PC-9 (cell line): ENCODE measurements around the gene TCF12. TPM values are rescaled to one million over a fixed set of nuclear protein-coding genes. Genes with fewer than 3 reads are reported as not detected.

Experiments used
- Bru-seq: library from RNA; stranded (reverse); fragments of 400-500 nt; gene quantifications from one replicate; lab custom pipeline; 2021; lab: Mats Ljungman, UMichigan
- BruChase-seq, 2 experiments: library from RNA; stranded (reverse); fragments of 400-500 nt; gene quantifications; one replicate each; lab custom pipeline; 2021; lab: Mats Ljungman, UMichigan
- BruUV-seq: library from RNA; stranded (reverse); fragments of 400-500 nt; replicated peaks from 2 replicates; lab custom pipeline; 2021; lab: Mats Ljungman, UMichigan
- CTCF ChIA-PET: fragments of 300-600 bp; sonication (Branson Sonifier 250); formaldehyde crosslinking; loops from one replicate; lab custom pipeline; 2022; ENCODE audit warnings: antibody characterized with exemption; lab: Charles Lee
- POLR2A ChIA-PET: fragments of 300-600 bp; sonication (Branson Sonifier 250); formaldehyde crosslinking; loops from one replicate; lab custom pipeline; 2022; ENCODE audit warnings: antibody characterized with exemption; ENCODE audit not compliant: unreplicated experiment; lab: Charles Lee
- DNase-seq, 2 experiments: peaks; one replicate each; pipeline versions ENCODE4 v3.0.0 to v3.0.0-alpha.2; 2015 to 2022; ENCODE audit warnings: mixed read lengths in 1 of 2
- H2AFZ ChIP-seq: fragments of 200-600 bp; sonication (generic); 2 replicates; pipeline ENCODE4 v1.8.1; 2017; ENCODE audit warnings: antibody characterized with exemption
- H3F3A ChIP-seq: fragments of 200-600 bp; sonication (generic); 2 replicates; pipeline ENCODE4 v1.8.1; 2017; ENCODE audit warnings: antibody characterized with exemption, mild to moderate bottlenecking, low read depth; ENCODE audit not compliant: insufficient read depth
- H3K27ac ChIP-seq: fragments of 200-600 bp; sonication (generic); 2 replicates; pipeline ENCODE4 v1.6.1; 2016; ENCODE audit warnings: mixed run types
- H3K27me3 ChIP-seq: fragments of 200-600 bp; sonication (generic); 2 replicates; pipeline ENCODE4 v1.6.1; 2016; ENCODE audit warnings: low read depth, mixed run types; ENCODE audit not compliant: insufficient read depth
- H3K36me3 ChIP-seq: fragments of 200-600 bp; sonication (generic); 2 replicates; pipeline ENCODE4 v1.6.1; 2016; ENCODE audit warnings: low read depth, mixed run types
- H3K4me1 ChIP-seq: fragments of 200-600 bp; sonication (generic); replicated peaks from 2 replicates; pipeline ENCODE4 v1.6.1; 2016; ENCODE audit warnings: mixed run types; ENCODE audit not compliant: insufficient read depth
- H3K4me2 ChIP-seq: fragments of 200-600 bp; sonication (generic); 2 replicates; pipeline ENCODE4 v1.6.1; 2017; ENCODE audit warnings: mixed run types
- H3K4me3 ChIP-seq: fragments of 200-600 bp; sonication (generic); 2 replicates; pipeline ENCODE4 v1.6.1; 2016; ENCODE audit warnings: mixed run types
- H3K79me2 ChIP-seq: fragments of 200-600 bp; sonication (generic); 2 replicates; pipeline ENCODE4 v1.6.1; 2017; ENCODE audit warnings: low read depth, mixed run types
- H3K9me2 ChIP-seq: fragments of 200-600 bp; sonication (generic); 2 replicates; pipeline ENCODE4 v1.8.1; 2017; ENCODE audit warnings: mild to moderate bottlenecking; ENCODE audit not compliant: insufficient read depth
- H3K9me3 ChIP-seq: fragments of 200-600 bp; sonication (generic); 2 replicates; pipeline ENCODE4 v1.8.1; 2016; ENCODE audit warnings: low read depth; ENCODE audit not compliant: insufficient read depth
- H4K20me1 ChIP-seq: fragments of 200-600 bp; sonication (generic); 2 replicates; pipeline ENCODE4 v1.8.1; 2017; ENCODE audit not compliant: insufficient read depth
- CTCF ChIP-seq: fragments of 200-600 bp; sonication (generic); conservative IDR thresholded peaks from 2 replicates; pipeline ENCODE4 v1.6.1; 2017; ENCODE audit warnings: mixed run types, antibody characterized with exemption, mild to moderate bottlenecking, moderate library complexity
- EZH2 ChIP-seq: fragments of 200-600 bp; sonication (generic); IDR thresholded peaks from 2 replicates; pipeline ENCODE4 v1.8.0; 2017; ENCODE audit warnings: antibody characterized with exemption, low read depth
- intact Hi-C: fragments of 100-400 bp; cut with micrococcal nuclease; formaldehyde crosslinking; loops from one replicate; pipeline ENCODE4 v1.10.0; 2022; ENCODE audit not compliant: unreplicated experiment
- long read RNA-seq: library from polyadenylated mRNA; stranded (forward); transcript quantifications from one replicate; pipeline ENCODE4 v2.0.0, GENCODE V29; 2022
- total RNA-seq: library from RNA; stranded (reverse); gene quantifications from 2 replicates; pipeline ENCODE4 v1.2.3, GENCODE V29; 2021

The TCF12 gene
- 60.1 and 67.8 TPM in 2 replicates for total RNA-seq
- percentile 82 among the genes with signal in this experiment for Bru-seq, nascent RNA
- BruChase-seq, experiment 1, labeled RNA remaining after a 2-hour chase: percentile 69 among the genes with signal in this experiment
- percentile 61 among the genes with signal in this experiment for BruChase-seq, experiment 2, labeled RNA remaining after a 6-hour chase
- long read RNA-seq, full-length matches to known transcripts: 20 of 36 reads
- long read RNA-seq, partial matches to known transcripts: 5 of 36 reads
- long read RNA-seq, other reads (novel, unspliced or antisense): 11 of 36 reads

GRCh38 chr15:56918046-56918938 is at the start of gene TCF12:
Gene TCF12 (plus strand): TSS chr15:56918644. CDS start chr15:56919914, 1,270 bp downstream.
- Histone ChIP-seq H3F3A (no peaks in the 10 kb centered on the region), H3K9me2 (no peaks in the 10 kb centered on the region), H3K27me3 (no peaks in the 10 kb centered on the region), H3K79me2 (peaks cover 18% of the 10 kb centered on the region), H3K4me1 (peaks cover 8% of the 10 kb centered on the region; the same call in 1 of the 2 replicates), H3K36me3 (peaks cover 4% of the 10 kb centered on the region; the same call in 1 of the 2 replicates), H3K4me2 (peak within 1 kb of the TSS; percentile 79), H3K9me3 (no peaks in the 10 kb centered on the region), H3K27ac (0 out of 2 replicates have a peak within 1 kb of the TSS, but pooled peaks have one; percentile 4), H2AFZ (peak within 1 kb of the TSS; percentile 95), H4K20me1 (no peaks in the 10 kb centered on the region), H3K4me3 (peak within 1 kb of the TSS; percentile 91)
- TF ChIP-seq CTCF (no peak; the same call in 1 of the 2 replicates), EZH2 (no peak)
- peak; percentile 58 to 93 for DNase-seq
- CTCF ChIA-PET: interaction anchor here (0.7 kb wide), 1 partner anchor 191 kb away, joined by 16 read pairs; no protein-coding TSS in a partner anchor
- BruUV-seq: no TSS peak
- intact Hi-C loops: loop anchor here (1.0 to 2.0 kb wide), 4 partner anchors 31 to 388 kb away; partner anchors contain the start of gene ZNF280D
- POLR2A ChIA-PET: interaction anchor here (0.6 to 0.7 kb wide), 2 partner anchors 31 to 159 kb away, joined by 3 to 4 read pairs; no protein-coding TSS in a partner anchor

DNA sequence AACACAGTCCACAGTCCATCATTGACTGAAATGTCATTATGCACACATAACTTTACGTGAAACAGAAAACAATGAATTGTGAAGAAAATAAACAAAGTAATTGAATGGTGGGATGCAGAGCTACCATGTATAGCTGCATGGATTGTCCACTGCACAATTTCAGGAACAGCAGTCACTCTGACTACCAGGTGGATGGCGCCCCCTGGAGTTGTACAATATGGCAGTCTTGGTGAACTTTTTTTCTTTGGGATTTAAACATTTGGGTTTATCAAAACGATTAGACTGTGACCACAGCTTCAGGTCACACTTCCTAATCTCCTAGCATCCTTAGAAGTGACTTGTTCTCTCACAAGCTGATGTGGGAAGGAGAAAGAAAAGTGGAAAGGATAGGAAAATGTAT is 48.9 kb upstream of the TCF12 start:
- peak in 1 of 2 experiments; percentile 13 for DNase-seq
- Histone ChIP-seq H3F3A (no peaks in the 10 kb centered on the region; the same call in 1 of the 2 replicates), H3K27me3 (no peaks in the 10 kb centered on the region), H3K4me1 (peaks cover 10% of the 10 kb centered on the region), H3K36me3 (no peaks in the 10 kb centered on the region), H2AFZ (no peak overlapping the region), H3K4me2 (no peak overlapping the region), H3K27ac (no peak overlapping the region), H3K4me3 (no peak overlapping the region), H3K9me2 (no peaks in the 10 kb centered on the region), H3K9me3 (no peaks in the 10 kb centered on the region), H3K79me2 (no peaks in the 10 kb centered on the region), H4K20me1 (no peaks in the 10 kb centered on the region)
- CTCF ChIA-PET: interaction anchor here (1.3 kb wide), 1 partner anchor 379 kb away, joined by 5 read pairs; no protein-coding TSS in a partner anchor
- intact Hi-C loops: no loop called here
- BruUV-seq: no TSS peak
- TF ChIP-seq CTCF: no peak; the same call in 1 of the 2 replicates
- TF ChIP-seq EZH2: no peak
- POLR2A ChIA-PET: interaction anchor here (0.6 kb wide), 1 partner anchor 437 kb away, joined by 3 read pairs; no protein-coding TSS in a partner anchor

- Histone ChIP-seq H2AFZ (no peak overlapping the region), H3K4me3 (no peak overlapping the region), H3K4me2 (peak overlapping the region; percentile 36; the same call in 1 of the 2 replicates), H3K27ac (no peak overlapping the region), H3K27me3 (no peaks in the 10 kb centered on the region), H3K9me3 (no peaks in the 10 kb centered on the region), H3K36me3 (no peaks in the 10 kb centered on the region), H3K4me1 (peaks cover 10% of the 10 kb centered on the region), H3F3A (no peaks in the 10 kb centered on the region; the same call in 1 of the 2 replicates), H4K20me1 (no peaks in the 10 kb centered on the region), H3K9me2 (no peaks in the 10 kb centered on the region), H3K79me2 (no peaks in the 10 kb centered on the region)
- TF ChIP-seq CTCF (no peak), EZH2 (no peak)
- ChIA-PET CTCF (no interaction called here), POLR2A (no interaction called here)
- no TSS peak for BruUV-seq
- DNase-seq: peak; percentile 4 to 81
- intact Hi-C loops: no loop called here
Observed at GRCh38 chr15:56871185-56871584, 47.3 kb upstream of the TCF12 start.
